ENCODE measurements around the gene LAMA4.

GRCh38 chr6:112160745-112161144, 93.6 kb downstream of the LAMA4 start:
- TF ChIP-seq CTCF (IDR thresholded peaks at IDR 0.05) = no peak
- no peak for TF ChIP-seq EZH2 (IDR thresholded peaks at IDR 0.05)
- TF ChIP-seq EZH2phosphoT487 (IDR thresholded peaks at IDR 0.05) = no peak

Data from neural progenitor cell (in vitro differentiated cells).